ENCODE measurements around the gene CD274.
"Not testable (repeated sequence)": the region's sequence is repeated elsewhere in the genome, so short reads cannot be mapped to it uniquely, and the experiment has no call there.

Gene CD274

DNA sequence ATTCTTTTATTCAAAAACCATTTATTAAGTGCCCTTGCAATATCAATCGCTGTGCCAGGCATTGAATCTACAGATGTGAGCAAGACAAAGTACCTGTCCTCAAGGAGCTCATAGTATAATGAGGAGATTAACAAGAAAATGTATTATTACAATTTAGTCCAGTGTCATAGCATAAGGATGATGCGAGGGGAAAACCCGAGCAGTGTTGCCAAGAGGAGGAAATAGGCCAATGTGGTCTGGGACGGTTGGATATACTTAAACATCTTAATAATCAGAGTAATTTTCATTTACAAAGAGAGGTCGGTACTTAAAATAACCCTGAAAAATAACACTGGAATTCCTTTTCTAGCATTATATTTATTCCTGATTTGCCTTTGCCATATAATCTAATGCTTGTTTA is 18.5 kb downstream of the CD274 start:
- DNase-seq (ENCODE audit: low spot score), result no peak

DNA sequence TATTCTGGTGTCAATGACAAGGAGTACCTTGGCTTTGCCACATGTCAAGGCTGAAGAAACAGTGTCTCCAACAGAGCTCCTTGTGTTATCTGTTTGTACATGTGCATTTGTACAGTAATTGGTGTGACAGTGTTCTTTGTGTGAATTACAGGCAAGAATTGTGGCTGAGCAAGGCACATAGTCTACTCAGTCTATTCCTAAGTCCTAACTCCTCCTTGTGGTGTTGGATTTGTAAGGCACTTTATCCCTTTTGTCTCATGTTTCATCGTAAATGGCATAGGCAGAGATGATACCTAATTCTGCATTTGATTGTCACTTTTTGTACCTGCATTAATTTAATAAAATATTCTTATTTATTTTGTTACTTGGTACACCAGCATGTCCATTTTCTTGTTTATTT is 19.8 kb downstream of the CD274 start:
- no peak for DNase-seq (ENCODE audit: low spot score)

DNA sequence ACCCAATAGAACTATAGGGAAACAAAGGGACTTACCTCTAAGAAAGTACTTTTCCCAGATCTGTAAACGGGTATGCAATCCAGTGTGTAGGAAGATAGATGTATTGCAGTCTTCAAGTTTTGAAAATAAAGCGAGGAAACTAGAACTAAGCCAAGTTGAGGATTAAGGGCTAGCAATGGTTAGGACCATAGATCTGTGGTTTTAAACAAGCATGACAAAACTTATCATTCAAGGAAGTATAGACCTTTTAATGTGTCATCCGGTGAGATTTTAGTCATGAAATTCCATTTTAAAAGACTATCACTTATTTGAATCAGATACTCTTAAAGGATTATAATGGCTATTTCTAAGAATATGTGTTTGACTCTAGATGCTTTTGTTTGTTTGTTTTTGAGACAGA is 20.5 kb downstream of the CD274 start:
- DNase-seq (ENCODE audit: low spot score), result no peak

DNA sequence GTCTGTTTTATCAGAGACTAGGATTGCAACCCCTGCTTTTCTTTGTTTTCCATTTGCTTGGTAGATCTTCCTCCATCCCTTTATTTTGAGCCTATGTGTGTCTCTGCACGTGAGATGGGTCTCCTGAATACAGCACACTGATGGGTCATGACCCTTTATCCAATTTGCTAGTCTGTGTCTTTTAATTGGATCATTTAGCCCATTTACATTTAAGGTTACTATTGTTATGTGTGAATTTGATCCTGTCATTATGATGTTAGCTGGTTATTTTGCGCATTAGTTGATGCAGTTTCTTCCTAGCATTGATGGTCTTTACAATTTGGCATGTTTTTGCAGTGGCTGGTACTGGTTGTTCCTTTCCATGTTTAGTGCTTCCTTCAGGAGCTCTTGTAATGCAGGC is 25.3 kb downstream of the CD274 start:
- DNase-seq (ENCODE audit: low spot score), result not testable (repeated sequence)

DNA sequence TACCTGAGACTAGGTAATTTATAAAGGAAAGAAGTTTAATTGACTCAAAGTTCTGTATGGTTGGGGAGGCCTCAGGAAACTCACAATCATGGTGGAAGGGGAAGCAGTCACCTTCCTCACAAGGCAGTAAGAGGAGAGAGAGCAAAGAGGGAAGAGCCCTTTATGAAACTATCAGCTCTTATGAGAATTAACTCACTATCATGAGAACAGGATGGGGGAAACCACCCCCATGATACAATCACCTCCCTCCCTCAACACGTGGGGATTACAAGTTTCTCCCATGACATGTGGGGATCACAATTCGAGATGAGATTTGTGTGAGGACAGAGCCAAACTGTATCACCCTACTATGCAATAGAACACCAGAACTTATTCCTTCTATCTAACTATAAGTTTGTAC is 27.9 kb downstream of the CD274 start:
- no peak for DNase-seq (ENCODE audit: low spot score)

DNA sequence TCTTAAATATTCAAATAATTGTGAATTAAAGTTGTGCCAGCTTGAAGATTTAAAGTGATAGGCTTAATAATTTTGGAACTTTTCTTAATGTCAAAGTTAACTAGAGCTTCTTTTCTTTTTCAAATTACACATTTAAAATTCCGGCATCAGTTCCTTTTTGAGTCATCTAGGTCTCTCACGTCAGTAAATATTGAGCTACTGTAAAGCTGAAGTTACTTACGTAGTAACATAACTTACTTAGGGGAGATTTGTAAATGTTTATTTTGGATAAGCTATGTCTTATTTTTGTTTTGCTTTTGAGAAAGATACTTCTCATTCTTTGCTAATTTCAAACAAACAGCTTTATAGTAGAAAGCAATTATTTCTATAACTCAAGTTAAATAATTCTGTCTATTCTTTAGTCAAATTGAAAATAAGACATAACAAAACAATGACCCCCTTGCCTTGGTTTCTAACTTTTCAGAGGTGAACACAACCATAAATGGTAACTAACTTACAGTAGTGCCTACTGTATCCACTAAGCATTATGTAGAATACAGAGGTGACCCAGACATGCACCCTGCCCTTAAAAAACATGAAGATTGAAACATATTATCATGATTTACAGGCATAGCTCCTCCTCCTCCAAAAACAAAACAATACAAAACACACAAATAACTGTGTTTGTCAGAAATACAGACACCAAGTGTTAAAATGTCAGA is 29.8 kb downstream of the CD274 start:
- DNase-seq (ENCODE audit: low spot score), result no peak

DNA sequence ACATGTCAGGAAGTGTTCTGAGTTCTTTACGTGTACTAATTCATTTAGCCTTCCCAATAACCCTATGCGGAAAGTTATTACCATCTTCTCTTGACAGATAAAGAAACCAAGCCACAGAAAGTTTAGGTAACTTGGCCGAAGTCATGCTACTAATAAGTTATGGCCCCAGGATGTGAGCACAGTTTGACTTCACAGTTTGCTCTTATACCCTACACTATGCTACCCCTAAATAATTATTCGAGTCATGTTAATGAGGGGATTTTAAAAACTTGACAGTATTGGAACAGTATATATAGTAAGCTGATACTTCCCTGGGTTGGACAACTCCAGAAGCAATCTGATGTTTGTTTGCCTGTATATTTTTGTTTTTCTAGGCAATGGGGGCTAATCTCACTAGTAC is 30.6 kb downstream of the CD274 start:
- no peak for DNase-seq (ENCODE audit: low spot score)

DNA sequence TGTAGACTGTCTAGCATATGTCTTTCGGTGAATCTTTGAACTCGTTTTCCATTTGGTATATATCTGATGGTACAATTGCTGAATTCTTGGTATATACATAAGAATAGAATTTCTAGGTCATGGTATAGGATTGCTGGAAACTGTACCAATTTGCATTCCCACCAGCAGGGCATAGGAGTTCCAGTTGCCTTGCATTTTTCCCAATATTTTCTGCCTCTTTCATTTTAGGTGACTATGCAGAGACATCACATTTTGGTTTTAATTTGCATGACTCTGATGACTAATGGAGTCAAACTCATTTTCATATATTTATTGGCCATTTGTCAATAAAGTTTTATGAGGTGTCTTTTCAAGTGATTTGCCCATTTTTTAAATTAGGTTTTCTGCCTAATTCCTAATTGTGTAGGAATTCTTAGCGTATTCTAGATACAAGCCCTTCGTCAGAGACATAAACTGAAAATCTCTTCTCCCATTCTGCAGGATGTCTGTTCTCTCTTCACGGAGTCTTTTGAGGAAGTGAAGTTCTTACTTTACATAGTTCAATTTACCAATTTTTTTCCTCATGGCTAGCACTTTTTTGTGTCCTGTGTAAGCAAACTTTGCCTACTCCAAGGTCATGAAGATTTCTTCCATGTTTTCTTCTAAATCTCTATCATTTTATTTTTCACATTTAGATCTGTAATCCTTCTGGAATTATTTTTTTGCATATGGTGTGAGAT is 31.1 kb downstream of the CD274 start:
- no peak for DNase-seq (ENCODE audit: low spot score)

DNA sequence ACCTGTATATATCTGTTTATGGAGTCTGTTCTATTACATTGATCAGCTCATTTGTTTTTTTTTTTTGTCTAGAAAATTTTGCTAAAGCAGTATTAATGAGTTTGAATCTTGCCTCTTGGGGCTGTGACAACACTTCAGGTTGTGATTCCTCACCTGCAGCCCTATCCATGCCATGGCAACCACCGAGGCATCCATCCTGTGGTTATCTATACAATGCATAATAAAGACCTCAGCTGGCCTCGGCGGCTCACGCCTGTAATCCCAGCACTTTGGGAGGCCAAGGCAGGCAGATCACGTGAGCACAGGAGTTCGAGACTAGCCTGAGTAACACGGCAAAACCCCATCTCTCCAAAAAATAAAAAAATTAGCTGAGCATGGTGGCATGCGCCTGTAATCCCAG is 31.9 kb downstream of the CD274 start:
- no peak for DNase-seq (ENCODE audit: low spot score)

DNA sequence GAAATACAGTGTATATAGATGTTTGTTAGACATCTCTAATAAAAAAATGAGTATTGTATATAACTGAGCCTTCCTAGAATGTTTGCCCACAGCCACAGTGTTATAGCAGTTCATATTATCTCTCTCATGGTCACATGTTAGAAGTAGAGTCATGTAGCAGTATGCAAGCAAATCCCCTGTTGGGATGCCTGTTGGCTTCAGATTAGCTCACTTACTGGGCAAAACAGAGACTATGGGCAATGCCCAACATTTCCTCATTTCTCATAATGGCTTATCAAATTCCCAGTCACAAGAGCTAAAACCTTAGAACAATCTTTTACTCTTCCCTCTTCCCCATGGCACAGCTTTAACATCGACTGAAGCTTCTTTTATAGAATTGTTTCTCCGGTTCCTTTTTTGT is 33.0 kb downstream of the CD274 start:
- DNase-seq (ENCODE audit: low spot score), result no peak

DNA sequence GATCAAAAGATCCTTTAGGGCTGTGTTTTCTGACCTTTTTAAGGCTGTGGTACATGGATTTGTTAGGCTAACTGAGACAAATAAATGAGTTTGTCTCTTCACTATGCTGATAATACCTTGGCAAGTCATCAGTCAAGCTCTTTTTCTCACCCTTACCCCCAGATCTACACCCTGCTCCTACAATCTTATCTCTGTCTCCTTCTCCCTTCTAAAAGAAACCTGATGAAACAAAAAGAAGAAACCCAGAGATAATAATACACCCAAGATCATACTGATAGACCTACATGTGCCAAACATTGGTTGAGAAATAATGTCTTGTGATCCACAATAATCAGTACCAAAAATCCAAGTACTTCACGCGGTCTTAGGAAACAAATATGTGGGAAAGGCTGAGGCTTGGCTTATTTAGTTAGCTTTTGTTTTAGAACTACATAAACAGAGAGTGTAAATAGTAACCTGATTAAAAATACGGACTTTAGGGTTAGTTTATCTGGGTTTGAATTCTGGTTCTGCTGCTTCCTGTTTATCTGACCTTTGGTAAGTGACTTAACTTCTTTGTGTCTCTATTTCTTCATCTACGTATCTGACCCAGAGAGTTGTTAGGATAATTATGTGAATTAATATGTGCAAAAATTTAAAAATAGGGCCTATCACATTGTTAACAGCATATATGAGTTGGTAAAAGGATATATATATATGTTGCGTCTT is 35.2 kb downstream of the CD274 start:
- no peak for DNase-seq (ENCODE audit: low spot score)

DNA sequence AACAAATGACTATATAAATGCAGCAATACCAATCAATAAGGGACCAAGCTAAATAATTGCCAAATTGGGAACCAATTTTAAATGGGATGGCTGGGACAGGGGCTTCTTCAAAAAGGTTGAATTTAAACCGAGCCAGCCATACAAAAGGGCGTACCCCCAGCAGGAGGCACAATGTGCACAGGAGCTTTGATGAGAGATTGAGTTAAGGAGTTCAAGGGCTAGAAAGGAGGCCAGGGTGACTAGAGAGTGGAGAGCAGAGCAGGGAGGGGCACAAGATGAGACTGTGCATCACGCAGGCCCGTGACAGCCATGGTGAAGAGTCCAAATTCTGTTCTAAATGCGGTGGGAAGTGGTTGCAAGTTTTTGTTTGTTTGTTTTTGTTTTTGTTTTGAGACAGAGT is 36.6 kb downstream of the CD274 start:
- DNase-seq (ENCODE audit: low spot score), result no peak

DNA sequence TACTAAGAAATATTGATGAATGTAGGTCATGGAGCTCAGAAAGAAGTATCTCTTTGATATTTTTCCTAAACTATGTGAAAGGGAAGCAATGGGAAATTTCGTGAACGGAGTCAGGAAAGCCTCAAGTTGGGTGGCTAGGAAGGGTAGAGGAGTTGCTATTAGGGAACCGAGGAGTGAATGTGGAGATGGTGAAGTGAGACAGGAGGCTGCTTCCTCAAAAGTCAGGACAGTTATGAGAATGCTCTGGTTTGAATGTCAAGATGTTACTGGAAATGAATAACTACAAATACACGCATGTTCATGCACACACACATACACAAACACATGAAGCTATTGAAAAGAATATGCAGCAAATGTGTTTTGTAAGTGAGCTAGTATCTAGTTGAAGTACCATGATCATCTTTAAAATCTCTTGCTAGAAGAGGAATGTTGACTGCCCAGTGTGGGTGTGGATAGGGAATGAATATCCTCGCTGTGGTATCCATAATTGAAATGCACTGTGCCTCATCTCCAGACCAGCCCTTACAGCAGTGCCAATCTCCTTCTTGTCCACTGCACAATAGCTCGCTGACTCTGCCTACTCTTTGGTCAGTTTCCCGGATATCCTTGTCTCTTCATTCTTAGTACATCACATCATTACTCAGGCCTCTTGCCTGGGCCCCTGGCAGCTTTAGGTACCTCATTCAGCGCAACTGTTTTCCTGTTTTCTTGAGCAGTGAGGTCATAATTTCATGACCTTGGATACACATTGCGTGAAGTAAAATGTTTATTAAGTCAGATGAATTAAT is 38.1 kb downstream of the CD274 start:
- DNase-seq (ENCODE audit: low spot score), result no peak

DNA sequence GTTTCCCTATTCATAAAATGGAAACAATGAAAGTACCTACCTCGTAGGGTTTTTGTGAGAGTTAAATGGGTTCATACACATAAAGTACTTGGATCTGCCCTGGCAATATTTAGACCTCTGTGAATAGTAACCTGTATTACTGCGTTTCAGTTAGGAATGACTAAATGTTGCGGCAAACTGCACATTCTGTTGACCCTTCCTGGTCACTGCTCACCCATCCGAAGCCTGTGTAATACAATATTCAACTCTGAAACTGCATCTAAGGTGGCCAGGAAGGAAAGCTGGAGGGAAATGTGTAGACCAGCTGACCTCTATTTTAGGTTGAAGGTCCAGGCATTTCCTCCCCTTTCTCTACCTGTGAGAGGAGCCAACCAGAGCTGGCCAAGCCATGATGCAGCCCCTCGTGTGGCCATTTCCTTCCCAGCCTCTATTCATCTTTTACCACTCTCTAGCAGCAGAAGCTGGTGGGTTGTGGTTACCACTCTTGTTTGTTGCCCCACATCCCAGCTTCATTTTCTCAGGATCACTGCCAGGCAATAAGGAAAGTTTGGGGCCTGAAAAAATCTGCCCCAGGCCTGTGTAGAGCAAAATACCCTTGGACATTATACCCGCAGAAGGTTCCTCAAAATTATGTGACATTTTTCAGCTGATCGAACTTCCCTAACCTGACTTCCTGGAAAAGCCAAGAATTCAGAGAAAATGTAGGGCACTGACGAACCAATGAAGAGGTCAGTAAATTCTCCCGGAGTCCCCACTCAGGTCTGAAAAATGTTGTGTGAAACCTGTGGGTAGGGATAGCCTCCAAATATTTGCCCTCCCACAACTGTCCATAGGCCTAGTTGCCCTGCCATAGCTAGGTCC is 39.5 kb downstream of the CD274 start:
- DNase-seq (ENCODE audit: low spot score), result no peak

DNA sequence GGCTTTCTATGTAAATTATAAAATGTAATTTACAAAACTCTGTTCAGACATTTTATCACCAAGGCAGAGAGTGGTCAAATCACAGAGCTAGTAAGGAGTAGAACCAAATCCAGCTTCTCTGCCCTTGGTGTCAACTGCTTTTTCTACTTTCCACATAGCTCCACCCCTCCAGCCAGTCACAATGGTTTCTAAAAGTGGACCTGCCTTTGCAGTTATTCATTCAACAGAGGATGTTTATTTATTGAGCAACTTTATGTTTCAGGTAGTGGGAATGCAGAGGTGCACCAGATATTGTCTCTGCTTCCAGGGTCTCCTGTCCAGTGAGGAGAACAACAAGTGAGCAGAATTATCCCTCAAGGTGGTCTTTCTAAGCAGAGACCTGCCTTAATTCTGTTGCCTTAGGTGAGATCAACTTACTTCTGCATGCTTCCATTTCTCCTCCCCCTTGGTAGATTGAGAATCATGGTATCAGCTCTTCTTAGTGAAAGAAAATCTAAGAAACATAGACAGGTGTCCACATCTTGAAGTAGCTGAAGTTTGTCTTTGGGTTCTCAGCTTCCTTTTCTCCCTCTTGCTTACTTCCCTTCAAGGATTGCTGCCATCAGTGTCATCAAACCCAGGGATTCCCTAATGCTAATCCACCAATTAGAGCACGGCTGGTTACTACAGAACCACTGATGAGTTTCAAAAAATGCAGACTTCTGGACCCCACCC is 42.8 kb downstream of the CD274 start:
- no peak for DNase-seq (ENCODE audit: low spot score)

DNA sequence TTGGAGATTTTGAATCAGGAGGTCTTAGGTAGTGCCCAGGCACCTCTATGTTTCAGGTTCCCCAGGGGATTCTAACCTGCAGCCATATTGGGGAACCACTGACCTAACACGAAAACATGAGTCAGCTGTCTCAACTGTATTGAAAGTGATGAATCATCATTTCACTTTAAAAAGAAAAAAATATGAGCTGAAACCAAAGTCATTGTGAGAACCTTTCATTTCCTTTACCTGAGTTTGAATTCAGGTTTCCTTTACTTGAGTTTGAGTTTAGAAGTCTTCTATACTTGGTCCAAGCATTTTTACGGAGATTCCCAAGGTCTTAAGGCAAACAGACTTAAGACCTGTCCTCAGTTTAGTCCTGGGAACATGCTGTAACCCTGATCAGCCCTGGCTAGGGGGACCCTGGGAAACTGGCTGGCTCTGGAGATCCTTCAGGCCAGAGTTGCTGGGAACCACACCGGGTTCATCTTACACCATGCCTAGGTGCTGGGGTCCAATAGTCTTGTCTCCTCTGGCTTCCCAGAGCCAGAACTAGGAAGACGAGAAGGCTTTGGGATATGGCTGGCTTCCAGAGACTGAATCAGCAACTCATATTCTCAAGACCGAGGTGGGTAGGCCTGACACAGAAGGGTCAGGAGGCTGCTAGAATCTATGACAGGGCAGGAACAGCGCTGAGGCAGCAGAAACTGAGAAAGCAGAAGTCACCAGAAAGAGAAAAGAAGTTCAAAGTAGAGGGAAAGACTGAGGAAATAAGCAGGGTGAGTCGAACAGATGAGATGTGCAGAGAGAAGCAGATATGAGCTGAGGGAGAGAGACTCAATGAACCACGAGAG is 43.6 kb downstream of the CD274 start:
- no peak for DNase-seq (ENCODE audit: low spot score)

DNA sequence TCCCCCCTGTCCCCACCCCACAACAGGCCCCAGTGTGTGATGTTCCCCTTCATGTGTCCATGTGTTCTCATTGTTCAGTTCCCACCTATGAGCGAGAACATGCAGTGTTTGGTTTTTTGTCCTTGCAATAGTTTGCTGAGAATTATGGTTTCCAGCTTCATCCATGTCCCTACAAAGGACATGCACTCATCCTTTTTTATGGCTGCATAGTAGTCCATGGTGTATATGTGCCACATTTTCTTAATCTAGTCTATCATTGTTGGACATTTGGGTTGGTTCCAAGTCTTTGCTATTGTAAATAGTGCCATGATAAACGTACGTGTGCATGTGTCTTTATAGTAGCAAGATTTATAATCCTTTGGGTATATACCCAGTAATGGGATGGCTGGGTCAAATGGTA is 44.4 kb downstream of the CD274 start:
- not testable (repeated sequence) for DNase-seq (ENCODE audit: low spot score)

DNA sequence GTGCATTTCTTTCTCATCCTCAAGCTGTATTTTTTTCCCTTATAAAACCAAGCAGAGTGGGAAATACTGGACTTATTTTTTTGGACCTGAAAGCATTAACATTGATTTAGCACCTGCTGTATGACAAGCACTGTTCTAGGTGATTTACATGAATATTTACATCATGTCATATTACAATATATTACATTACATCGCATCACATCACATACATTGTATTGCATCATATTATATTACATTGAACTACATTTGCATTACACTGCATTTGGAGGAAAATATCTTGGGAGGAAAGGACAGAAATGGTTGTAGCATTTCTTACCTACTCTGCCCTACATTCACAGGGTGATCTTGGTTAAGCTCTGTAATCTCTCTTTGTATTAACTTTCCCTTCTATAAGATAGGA is 48.8 kb downstream of the CD274 start:
- no peak for DNase-seq (ENCODE audit: low spot score)

DNA sequence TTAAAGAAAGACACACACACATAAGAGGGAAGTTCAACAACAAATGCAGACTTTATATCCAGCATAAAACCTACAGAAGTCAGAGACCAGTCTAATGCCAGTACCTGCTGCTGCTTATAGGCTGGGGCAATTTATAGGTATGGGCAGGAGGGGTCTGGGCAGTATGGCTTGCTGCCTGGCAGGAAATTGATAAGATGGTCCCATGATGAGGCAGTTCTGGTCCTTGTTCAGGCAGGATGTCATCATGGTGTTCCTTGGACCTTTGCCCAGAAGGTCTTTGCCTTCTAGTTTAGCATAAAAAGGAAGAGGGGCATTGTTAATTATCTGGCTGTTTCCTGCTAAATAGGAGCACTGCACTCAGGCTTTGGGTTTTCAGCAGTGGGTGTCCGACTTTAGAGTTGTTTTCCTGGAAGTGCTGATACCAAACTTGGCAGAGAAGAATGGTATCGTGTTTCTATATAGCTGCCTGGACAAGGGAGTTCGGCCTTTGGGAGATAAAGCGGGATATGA is 49.6 kb downstream of the CD274 start:
- DNase-seq (ENCODE audit: low spot score), result no peak

Measured in COLO829 (cell line).